GM19099 (cell line): ENCODE results near the gene ARCN1.

Source experiments
- POLR2A ChIP-seq: IDR thresholded peaks from 3 replicates; pipeline ENCODE4 v1.6.1; 2011; ENCODE audit warnings: low read depth; ENCODE audit not compliant: insufficient read length; ENCODE audit errors: extremely low read depth

Gene ARCN1

DNA sequence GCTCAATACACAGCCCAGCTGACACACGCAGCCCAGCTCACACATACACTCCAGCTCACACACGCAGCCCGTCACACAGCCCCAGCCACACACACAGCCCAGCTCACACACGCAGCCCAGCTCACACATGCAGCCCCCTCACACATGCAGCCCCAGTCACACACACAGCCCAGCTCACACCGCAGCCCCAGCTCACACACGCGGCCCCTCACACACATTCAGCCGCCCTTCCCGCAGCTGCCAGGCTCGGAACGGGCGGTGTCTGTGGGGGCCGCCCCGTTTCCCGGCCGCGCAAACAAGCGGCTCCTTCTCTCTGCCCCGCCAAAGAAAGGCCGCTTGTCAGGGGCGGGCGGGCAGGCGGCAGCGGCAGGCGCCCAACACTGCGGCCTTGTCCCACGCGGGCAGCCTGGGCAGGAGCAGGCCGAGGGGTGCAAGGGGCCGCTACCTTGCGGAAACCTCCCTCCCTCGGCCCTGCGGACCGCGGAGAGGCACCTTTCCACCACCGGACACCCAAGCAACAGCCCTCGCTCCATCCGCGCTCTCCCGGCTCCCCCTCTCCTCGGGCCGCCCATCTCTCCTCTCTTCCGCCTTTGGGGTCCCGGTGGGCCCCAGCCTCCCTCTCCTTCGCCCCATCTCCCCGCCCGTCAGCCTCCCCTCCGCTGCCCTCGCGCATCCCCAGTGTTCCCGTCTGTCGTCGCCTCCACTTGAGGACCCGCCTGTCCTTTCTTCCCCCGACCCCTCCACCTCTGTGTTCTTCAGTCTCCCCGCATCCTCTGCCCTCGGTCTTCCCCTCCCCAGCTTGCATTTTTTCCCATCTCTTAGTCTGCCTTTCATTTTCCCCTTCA lies 37.4 kb downstream of the ARCN1 start:
- no peak for TF ChIP-seq POLR2A

DNA sequence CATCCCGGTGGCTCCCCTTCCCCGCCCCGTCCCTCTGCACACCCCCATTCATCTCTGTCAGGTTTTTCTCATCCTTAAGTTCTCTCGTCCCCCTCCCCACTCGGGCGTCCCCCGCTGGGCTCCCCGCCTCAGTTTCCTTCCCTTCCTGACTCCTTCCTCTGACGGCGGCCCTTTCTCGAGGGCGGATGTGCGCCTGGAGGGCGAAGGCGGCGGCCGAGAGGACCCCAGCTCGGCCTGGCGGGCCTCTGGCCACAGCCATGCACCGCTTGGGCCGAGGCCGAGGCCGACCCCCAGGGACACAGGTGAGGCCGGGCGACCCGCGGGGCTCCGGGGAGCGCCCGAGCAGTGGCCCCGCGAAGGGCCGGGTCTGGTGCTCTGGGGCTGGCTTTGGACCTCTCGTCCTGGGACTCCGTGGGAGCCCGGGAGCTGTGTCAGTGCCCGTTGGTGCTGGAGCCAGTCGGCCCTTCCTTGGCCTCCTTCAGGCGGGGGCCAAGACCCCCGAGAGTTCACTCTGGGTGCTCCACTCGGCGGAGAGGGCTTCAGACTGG lies 38.1 kb downstream of the ARCN1 start:
- no peak for TF ChIP-seq POLR2A

DNA sequence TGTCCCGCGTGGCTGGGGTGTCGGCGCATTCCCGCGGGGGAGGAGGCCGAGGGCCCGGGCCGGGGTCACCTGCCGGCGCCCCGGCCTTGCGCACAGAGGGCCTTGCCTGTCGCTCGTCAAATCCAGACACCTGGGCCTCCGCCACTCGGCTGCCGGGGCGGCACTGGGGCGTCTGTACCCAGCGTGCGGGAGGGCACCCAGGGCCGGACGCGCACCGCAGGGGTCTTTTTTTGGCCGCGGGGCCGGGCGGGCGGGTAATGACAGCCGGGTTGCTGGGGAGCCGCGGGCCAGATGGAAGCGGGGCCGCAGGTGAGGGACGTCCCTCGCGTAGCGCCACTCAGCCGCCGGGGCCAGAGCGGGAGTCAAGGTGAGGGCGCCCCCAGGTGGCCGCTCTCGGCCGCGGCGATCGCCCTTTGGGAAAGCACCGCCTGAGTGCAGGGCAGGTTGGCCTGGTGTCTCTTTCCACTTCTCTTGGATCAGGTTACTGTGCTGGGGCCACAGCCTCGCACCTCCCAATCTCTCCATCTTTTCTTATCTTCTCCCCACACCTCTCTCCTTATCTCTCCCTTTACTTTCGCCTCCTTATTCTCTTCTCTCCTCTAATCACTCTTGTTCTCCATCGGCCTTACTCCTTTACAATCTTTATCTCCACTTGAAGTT lies 38.7 kb downstream of the ARCN1 start:
- TF ChIP-seq POLR2A = no peak

DNA sequence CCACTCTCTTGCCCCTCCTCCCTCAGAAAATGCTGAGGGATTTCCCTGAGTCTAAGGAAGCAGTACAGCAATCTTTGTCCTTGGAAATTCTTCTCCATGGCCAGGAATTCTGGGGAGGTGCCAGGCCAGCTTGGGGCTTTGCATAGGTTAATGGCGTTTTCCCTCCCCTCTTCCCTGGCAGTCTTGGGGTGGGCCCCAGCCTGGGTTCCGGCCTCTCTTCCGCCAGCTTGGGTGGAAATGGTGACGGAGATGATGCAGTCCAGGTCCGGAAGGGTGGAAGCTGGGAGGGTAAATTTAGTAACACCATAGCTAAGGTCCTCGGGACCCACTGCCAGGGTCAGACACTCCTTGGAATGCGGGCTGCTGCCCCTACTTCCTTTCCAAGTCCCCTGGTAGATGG lies 40.2 kb downstream of the ARCN1 start:
- no peak for TF ChIP-seq POLR2A

DNA sequence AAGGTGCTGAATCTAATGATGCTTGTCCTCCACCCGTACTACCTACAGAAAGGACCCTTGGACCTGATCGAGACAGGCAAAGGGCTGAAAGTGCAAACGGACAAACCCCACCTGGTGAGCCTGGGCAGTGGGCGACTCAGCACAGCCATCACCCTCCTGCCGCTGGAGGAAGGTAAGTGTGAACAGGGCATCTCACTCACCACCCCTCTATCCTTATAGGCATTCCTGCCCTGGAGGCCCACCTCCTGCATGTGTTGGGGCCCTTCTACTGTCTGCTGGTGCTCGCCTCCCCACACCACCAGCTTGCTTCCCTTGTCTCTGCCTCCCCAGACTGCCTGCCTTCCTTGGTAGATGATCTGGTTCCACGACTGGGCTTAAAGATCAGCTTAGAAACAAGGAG lies 42.3 kb downstream of the ARCN1 start:
- no peak for TF ChIP-seq POLR2A

DNA sequence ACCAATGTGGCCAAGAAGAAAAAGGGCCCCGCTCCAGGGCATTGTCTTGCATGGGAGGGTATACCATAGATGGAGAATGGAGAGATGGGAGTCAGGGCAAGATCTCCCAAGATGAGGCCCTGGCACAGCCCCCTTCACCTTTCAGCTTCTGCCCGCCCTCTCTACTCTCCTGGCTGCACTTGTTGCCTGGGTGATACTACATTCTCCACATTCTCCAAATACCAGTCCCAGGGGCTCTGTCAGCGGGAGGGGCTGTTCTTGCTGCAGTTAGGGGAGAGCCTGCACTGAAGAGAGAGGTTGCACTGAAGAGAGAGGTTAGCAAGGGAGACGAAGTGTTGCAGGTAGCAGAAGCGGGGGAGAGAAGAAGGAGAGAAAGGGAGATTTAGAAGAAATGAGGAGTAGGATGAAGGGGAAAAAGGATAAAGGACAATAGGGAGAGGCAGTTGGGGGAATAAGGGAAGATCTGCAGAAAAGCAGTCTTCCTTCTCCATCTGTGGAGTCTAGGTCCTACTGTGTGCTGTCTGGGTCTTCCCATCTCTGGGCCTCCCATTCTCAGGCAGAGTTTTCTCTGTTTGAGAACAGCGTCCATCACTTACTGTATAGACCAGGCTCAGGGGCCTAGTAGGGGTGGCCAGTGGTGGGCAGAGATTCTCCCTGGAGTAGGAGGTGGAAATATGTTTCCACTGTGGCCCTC lies 43.2 kb downstream of the ARCN1 start:
- TF ChIP-seq POLR2A = no peak

DNA sequence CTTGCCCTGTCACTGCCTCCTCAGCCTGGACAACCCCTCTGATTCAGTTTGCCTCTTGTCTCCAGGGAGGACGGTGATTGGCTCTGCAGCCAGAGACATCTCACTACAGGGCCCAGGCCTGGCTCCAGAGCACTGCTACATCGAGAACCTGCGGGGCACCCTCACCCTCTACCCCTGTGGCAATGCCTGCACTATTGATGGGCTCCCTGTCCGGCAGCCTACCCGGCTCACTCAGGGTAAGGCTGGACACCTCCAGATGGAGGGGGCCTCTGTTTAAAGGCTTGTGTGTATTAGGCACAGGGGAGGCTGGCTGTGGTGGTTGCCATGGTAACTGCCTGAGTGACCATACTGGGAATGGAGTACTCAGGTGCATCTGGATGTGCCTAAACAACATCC lies 43.8 kb downstream of the ARCN1 start:
- TF ChIP-seq POLR2A = no peak

DNA sequence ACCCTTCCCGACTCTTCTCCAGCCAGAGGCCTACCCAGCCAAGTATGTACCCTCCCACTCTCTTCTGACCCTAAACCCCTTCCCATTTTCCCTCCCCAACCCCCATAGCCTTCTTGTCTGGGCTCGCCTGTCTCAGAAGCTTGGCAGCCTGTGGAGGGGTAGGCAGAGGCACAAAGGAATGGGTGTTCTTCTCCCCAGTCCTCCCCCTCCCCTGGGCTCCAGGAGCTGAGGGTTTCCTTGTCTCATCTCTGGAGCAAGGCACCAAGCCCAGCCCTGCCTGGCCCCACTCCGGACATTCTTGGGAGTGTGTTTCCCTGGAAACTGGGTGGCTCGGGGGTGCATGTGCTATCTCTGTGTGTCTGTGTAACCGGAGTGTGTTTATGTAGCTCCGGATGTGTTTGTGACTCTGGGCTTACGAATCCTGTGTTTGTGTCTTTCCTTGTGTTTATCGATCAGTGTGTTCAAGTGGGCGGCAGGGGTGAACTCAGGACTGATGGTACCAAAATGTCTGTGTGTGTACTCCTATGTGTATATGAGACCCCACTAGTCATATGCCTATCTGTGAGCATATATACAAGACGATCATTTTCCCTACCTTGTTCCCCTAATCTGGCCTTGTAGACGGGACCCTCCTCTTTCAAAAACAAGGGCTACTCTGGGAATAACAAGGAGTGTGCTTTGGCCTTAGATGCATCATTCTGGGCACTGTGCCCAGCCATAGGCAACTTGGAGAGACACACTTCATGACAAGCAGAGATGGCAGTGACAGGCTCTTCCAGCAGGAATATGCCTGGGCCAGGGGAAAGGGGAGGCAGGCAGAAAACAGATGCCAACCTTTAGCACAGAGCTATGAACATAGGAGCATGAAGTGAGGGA lies 46.1 kb downstream of the ARCN1 start:
- TF ChIP-seq POLR2A = no peak

DNA sequence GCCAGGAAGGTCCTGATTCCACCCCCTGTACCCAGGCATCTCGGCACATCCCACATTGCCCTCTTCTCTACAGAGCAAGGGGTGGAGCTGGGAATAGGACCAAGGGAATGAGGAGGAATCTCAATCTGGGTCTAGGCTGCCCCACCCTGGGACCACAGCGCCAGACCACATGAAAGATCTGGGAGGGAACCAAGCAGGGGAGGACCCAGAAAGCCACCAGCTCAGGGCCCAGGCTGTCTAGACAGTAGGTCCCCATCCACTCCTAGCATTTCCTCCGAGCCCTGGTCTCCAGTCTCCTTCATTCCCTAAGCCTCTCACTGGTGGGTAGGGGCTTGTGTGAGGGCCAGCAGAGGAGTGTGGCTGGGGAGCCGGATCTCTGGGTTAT lies 46.8 kb downstream of the ARCN1 start:
- TF ChIP-seq POLR2A = no peak

DNA sequence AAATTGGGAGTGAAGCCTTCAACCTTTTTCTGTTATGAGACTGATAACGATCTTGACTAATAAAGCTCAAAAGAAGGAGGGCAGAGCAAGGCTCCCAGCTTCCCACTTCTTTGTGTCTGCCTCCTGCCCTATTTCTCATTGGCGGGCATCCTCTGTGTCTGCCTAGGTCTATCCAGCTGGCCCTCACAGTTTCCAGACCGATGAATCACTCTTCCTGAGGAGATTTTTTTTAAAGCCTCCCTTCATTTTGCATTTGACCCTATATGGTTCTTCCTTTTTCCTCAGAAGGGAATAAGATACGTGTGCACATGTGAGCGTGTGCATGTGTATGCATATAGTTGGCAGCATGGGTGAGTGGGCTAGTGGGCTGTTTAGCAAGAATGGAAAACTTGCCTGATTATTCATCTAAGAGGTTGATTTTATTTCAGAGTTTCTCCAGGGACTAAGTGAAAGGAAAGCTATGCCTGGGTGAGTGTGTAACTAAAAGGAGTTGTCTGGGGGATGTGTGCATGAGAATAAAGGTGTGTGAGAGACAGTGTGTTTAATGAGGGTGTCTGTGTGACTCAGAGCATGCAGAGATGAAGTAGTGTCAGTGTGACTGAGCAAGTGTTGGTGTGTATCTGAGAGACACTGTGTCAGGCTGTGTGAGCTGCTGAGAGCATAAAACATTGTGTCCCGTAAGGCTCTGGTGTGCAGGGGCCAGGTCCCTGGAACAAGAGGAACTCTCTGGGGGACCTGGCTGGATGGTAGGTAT lies 47.4 kb downstream of the ARCN1 start:
- no peak for TF ChIP-seq POLR2A

DNA sequence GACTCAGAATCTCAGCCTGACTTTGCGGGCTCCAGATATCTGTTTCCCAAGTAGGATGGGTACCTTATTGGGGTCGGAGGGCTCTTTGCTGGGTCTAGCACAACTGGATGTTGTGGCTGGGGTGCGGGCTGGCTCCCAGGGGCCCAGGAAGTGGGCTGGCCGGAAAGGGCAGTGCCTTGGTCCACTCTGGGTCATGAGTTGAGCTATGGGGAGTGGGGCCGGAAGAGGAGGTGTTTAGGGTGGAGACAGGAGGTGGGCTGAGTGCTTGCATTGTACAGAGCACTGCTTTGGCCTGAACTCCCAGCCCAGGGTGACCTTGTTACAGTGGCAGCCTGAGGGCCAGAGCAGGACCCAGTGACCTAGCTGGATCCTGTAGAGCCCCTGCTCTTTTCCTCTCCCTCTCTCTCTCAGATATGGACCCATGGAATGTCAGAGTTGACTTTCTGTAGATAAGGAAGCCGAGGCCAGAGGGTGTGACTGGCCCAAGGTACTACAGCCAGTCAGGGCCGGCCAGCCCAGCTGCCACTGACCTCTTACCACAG lies 48.4 kb downstream of the ARCN1 start:
- no peak for TF ChIP-seq POLR2A

DNA sequence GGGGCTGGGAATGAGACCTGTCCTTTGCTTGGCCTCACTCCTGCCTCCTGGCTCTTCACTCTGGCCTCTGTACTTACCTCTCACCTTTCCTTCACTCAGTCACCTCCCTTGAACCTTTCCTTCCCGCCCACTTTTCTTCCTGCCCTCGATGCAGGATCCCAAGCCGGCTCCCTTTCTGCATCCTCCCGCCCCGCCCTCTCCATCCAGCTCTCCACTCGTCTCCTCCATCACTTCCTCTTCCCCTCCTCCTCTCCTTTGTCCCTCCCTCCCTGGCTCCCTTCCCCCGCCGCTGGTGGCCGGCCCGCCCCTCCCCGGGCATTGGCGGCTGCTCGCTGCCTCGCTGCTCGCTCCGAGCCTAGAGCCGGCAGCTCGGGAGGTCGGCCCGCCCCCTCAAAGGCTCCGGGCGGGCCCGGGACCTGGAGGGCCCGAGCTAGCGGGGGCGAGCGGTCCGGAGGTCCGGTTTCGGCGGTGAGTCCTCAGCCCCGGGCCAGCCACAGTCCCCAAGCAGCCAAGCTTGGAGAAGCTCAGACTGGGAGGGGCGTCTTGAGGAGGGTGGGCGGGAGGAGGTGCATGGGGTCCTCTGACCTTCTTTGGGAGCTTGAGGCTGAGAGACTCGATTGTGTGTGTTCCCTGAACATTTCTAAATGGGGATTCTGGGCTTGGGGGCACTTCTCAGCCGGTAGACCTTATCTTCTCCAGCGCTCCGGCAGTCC lies 49.0 kb downstream of the ARCN1 start:
- no peak for TF ChIP-seq POLR2A

DNA sequence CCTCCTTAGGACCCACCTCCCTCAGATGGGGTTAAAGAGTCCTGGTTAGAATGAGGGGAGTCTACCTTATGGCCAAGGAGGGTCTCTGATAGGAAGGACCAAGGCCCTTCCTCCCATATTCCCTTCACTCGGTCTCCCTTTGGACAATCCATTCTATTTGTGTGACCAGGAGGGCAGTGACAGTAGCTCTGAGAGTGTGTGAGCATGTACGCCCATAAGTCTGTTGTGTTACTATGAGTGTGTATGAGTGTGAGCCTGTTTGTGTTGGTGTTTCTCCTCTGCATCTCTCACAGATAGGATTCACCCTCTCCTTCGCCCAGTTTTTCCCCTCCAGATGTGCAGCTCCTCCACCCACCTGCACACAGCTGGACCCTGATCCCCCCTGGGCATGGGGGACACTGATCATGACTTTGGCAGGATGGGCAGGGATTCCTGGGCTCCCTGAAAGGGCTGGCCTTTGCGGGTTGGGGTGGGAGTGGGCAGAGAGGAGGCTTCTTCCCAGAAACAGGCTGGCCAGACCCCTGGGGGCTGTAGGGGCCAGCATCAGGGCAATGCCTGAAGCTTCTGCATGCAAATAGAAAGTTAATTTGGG lies 49.7 kb downstream of the ARCN1 start:
- no peak for TF ChIP-seq POLR2A
